Measurements from ENCODE around the gene CLCNKB.
A peak's percentile ranks its signal among the peaks of the same experiment; 100 is the strongest.
"Not testable (repeated sequence)": the region's sequence is repeated elsewhere in the genome, so short reads cannot be mapped to it uniquely, and the experiment has no call there.

Gene CLCNKB

GRCh38 chr1:16036461-16036860 is 7.1 kb upstream of the CLCNKB start:
- not testable (repeated sequence) for DNase-seq

- no peak for DNase-seq
These were observed 5.0 kb upstream of the CLCNKB start for GRCh38 chr1:16038620-16038912.

DNA sequence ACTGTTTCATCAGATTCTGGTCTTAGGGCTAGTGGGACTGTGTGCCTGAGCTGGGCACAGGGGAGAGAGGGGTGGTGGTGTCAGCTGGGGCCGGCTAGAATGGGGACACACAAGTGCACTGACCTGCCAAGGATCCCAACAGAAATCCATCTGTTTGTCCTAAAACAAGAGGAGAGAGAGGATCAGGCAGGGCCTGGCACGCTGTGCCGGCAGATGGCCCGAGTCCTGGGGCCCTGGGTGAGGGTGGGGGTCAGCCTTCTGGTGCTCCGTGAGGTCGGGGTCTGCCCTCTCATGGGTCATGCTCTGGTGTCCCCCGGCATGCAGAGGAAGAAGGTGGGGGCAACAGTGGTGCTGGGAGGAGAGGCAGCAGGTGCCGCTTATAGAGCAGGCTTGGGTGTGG is 3.7 kb upstream of the CLCNKB start:
- not testable (repeated sequence) for DNase-seq

GRCh38 chr1:16041200-16041599 is 2.4 kb upstream of the CLCNKB start:
- no peak for DNase-seq

DNA sequence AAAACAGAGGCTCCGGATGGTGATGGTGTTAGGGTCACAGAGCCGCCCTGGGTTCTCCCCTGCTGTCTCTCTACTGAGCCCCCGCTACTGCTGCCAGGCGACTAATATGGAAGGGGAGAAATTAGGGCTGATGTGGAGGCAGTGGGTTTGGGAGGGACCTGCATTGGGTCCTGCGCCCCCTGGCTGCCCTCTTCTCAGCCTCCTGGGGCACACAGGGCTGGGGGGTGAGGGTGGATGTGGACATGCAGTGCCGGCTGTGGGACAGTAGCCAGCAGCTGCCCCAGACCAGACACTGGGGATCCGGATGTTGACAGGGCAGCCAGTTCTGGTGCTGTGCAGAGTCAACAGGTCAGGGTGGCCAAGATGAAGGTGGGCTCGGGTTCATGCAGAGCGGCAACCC is 1.5 kb upstream of the CLCNKB start:
- no peak for DNase-seq

DNA sequence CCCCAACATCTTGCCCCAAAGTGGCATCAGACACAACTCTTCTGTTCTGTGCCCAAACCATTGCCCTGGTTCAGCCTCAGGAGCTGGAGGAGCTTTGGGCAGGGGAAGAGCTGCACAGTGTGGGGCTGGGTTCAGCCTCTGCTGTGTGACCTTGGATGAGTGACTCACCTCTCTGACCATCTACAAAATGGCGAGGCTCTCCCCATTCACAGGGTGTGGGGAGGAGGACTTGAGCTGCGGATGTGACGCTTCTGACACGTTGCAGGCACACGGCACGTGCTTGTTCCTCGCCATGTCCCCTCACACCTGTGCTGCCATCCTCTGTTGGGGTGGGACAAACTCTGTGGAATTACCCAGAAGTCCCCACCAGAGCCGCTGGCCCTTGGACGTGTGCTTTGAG is 928 bp upstream of the CLCNKB start:
- not testable (repeated sequence) for DNase-seq

DNA sequence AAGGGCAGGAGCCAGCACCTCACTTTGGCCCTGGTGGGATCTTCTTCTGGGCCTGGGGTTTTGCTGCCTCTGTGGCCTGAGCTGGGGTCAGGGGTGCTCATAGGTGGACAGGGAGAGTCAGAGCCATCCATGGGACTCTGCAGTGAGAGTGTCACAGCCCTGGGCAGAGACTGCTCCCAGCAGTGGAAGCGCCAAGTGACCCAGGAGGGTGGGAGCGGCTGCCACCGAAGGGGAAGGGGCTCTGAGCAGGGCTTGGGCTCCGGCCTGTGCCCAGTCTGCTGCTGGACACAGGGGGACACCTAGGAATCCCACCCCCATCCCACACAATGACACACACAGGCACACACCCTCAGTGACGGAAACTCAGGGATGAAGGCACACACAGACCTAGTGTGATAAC is 368 bp downstream of the CLCNKB start:
- DNase-seq, result no peak

DNA sequence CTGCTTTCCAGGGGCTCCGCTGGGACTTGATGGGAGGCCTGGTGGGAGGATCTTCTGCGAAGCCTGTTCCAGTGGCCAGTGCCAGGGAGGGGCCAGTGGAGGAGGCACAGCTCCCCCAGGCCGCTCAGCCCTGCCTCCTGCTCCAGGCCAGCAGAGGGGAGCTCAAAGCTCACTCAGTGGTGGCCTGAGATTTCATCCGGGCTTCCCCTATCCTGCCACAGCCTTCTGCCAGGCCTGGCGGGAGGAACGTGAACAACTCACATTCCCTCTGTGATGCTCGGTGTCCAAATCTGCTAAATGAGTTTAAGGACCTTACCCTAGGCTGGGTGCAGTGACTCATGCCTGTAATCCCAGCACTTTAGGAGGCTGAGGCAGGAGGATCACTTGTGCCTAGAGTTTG is 3.3 kb downstream of the CLCNKB start:
- no peak for DNase-seq

- DNase-seq, result no peak
These were observed 4.4 kb downstream of the CLCNKB start for GRCh38 chr1:16047791-16048475.

DNA sequence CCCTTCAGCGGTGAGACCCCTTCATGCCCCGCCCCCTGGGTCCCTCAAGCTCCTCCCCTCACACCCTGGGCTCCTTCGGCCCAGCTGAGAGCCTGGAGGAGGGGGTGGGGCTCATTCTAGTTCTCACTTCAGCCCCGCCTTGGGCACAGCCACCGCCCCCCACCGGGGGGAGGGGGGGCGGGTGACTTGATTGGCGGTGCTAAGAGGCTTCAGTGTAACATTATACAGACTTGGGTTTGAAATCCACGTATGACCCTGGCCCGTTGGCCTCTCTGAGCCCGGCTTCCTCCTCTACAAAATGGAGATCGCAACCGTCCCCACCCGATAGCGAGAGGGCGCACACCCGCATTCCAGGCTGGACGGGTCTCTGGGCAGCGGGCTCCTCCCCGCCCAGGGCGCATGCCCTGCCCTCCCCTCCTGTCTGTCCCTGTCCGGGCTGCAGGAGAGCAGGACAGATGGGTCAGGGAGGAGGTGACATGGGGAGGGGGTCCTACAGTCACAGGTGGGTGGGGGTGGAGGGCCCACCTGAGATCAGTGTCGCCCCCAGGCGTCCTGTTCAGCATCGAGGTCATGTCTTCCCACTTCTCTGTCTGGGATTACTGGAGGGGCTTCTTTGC is 5.1 kb downstream of the CLCNKB start:
- DNase-seq, result peak; percentile 48 to 56

DNA sequence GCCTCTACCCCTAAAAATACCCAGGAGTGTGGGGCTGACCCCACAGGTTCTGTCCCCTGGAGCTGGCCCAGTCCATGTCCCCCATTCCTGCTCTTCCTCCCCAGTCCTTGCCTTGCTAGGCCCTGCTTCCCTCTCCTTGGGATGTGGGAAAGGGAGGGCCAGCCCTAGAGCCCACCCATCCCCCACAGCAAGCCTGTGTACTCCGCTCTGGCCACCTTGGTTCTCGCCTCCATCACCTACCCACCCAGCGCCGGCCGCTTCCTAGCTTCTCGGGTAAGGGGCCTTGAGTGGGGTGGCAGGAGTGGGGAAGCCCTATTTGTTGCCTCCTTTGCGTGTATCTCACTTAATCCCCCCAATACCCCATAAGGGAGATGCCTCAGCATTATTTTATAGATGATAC is 6.7 kb downstream of the CLCNKB start:
- DNase-seq, result no peak

- DNase-seq, result no peak
These were observed 7.5 kb downstream of the CLCNKB start for GRCh38 chr1:16051039-16051438.

DNA sequence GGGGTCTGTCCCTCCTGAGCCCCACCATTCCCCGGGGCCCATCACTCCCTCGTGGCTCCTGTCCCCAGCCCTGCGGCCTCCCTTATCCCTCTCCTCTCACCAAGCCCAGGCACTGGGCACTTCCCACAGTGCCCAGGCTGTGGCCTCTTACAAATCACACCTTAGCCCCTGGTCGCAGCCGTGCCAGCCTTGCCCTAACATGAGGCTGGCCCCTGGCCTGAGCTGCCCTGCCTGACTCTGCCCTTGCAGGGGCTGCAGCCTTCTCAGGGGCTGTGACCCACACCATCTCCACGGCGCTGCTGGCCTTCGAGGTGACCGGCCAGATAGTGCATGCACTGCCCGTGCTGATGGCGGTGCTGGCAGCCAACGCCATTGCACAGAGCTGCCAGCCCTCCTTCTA is 8.4 kb downstream of the CLCNKB start:
- not testable (repeated sequence) for DNase-seq

GRCh38 chr1:16053781-16054502 is 10.4 kb downstream of the CLCNKB start:
- no peak for DNase-seq

GRCh38 chr1:16054598-16055540 is 11.3 kb downstream of the CLCNKB start:
- DNase-seq, result no peak

DNA sequence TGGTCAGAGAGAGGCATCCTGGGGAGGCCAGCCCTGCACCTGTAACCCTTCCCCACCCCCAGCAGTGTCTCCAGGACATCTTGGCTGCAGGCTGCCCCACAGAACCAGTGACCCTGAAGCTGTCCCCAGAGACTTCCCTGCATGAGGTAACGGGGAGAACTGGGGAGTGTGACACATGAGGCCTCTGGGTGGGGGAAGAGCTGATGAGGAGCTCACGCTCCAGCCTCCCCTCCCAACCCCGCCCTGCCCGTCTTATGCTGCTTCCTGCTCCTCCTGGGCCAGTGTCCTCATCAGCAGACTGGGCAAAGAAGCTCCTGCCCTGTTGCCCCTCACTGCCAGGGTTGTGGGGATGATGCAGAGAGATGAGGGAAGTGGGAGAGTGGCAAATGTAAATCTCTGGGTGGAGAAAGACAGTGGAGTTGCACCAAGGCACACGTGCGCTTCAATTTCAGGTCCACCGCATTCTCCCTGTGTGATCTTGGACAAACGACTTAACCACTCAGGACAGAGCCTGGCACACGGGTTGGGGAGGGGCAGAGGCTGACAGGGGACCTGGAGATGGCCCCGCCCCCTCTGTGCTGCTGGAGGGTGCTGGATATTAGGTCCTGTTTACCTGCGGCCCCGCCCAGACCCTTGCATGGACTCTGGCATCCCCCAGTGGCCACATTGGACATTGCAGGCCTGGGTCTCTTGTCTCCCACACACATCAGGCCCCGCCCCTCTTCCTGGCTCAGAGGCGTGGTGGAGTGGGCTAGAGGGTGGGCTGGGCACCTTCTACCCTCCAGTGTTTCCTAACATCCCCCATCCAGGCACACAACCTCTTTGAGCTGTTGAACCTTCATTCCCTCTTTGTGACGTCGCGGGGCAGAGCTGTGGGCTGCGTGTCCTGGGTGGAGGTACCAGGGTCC is 12.3 kb downstream of the CLCNKB start:
- peak; percentile 86 to 90 for DNase-seq

DNA sequence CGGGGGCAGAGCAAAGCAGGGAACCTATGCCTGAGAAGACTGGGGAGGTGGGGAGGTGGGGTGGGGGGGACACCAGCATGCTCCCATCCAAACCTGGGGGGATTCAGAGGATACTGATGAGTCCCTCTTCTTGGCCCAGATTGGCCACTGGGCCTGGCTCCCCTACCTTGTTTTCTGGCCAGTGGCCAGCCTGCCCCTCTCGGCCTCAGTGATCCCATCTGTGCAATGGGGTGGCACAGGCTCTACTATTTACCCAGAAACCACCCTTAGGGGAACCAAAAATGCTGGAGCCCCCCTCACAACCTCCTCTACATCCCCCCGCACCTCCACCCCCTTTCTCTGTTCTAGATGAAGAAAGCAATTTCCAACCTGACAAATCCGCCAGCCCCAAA is 12.9 kb downstream of the CLCNKB start:
- DNase-seq, result not testable (repeated sequence)

- not testable (repeated sequence) for DNase-seq
These were observed 13.8 kb downstream of the CLCNKB start for GRCh38 chr1:16057314-16057915.

GRCh38 chr1:16058394-16059120 is 15.0 kb downstream of the CLCNKB start:
- not testable (repeated sequence) for DNase-seq

GRCh38 chr1:16061266-16061665 is 17.7 kb downstream of the CLCNKB start:
- DNase-seq, result no peak
